IMR-90 (cell line): ENCODE measurements around the gene STAB1. TPM values are rescaled to one million over a fixed set of nuclear protein-coding genes. Genes with fewer than 3 reads are reported as not detected.

Source experiments
- ATAC-seq: fragments of 200-7000 bp; cut with Tn5 transposase; 2 replicates; pipeline ENCODE4 v1.9.1; 2020; ENCODE audit warnings: low read depth, mild to moderate bottlenecking, moderate library complexity
- BruUV-seq: library from RNA; stranded (reverse); fragments of 400-500 nt; replicated peaks from 2 replicates; lab custom pipeline; 2021; lab: Mats Ljungman, UMichigan
- CTCF ChIA-PET: fragments of 300-600 bp; formaldehyde crosslinking; extraction: SDS; loops from one replicate; lab custom pipeline; 2021; ENCODE audit warnings: antibody characterized with exemption; lab: Yijun Ruan, JAX
- POLR2A ChIA-PET: fragments of 300-600 bp; sonication (Branson Sonifier 250); formaldehyde crosslinking; loops from one replicate; lab custom pipeline; 2022; ENCODE audit warnings: antibody characterized with exemption; ENCODE audit not compliant: unreplicated experiment; lab: Charles Lee
- DNase-seq: peaks from one replicate; pipeline ENCODE4 v3.0.0; 2013
- H2AFZ ChIP-seq: replicated peaks from 2 replicates; pipeline ENCODE3; 2013; ENCODE audit warnings: low read length, mild to moderate bottlenecking; ENCODE audit not compliant: poor library complexity
- H2AK5ac ChIP-seq: 2 replicates; pipeline ENCODE4 v1.6.1; 2013; ENCODE audit warnings: low read depth, low read length, inconsistent platforms
- H2AK9ac ChIP-seq: replicated peaks from 2 replicates; pipeline ENCODE3; 2013; ENCODE audit warnings: mild to moderate bottlenecking, low read depth, low read length, moderate library complexity; ENCODE audit not compliant: poor library complexity
- H2BK120ac ChIP-seq: 2 replicates; pipeline ENCODE4 v1.6.1; 2013; ENCODE audit warnings: low read depth, low read length, inconsistent platforms
- H2BK15ac ChIP-seq: 3 replicates; pipeline ENCODE4 v1.6.1; 2013; ENCODE audit warnings: low read depth, low read length, inconsistent platforms
- H2BK20ac ChIP-seq: 2 replicates; pipeline ENCODE4 v1.6.1; 2013; ENCODE audit warnings: low read depth, mild to moderate bottlenecking, inconsistent platforms, low read length, moderate library complexity
- H2BK5ac ChIP-seq: 2 replicates; pipeline ENCODE4 v1.6.1; 2013; ENCODE audit warnings: mild to moderate bottlenecking, low read depth, low read length, inconsistent platforms; ENCODE audit not compliant: poor library complexity, severe bottlenecking
- H3K14ac ChIP-seq: replicated peaks from 2 replicates; pipeline ENCODE4 v1.6.1; 2013; ENCODE audit warnings: low read depth, low read length, inconsistent platforms
- H3K18ac ChIP-seq: 2 replicates; pipeline ENCODE4 v1.6.1; 2013; ENCODE audit warnings: low read depth, low read length, control low read depth
- H3K23ac ChIP-seq: 2 replicates; pipeline ENCODE4 v1.6.1; 2013; ENCODE audit warnings: low read depth, low read length, inconsistent platforms
- H3K27ac ChIP-seq: 2 replicates; pipeline ENCODE4 v1.5.1; 2013; ENCODE audit warnings: mild to moderate bottlenecking, control low read depth, low read length; ENCODE audit not compliant: insufficient read depth
- H3K27me3 ChIP-seq: 2 replicates; pipeline ENCODE4 v1.6.1; 2013; ENCODE audit warnings: low read length; ENCODE audit not compliant: control insufficient read depth, insufficient read depth
- H3K36me3 ChIP-seq: 2 replicates; pipeline ENCODE4 v1.6.1; 2013; ENCODE audit warnings: low read length, mixed read lengths; ENCODE audit not compliant: control insufficient read depth, insufficient read depth
- H3K4ac ChIP-seq: 2 replicates; pipeline ENCODE4 v1.6.1; 2013; ENCODE audit warnings: low read depth, low read length, inconsistent platforms
- H3K4me1 ChIP-seq: 2 replicates; pipeline ENCODE4 v1.6.1; 2013; ENCODE audit warnings: low read length, mixed read lengths; ENCODE audit not compliant: control insufficient read depth, insufficient read depth
- H3K4me2 ChIP-seq: 2 replicates; pipeline ENCODE4 v1.6.1; 2013; ENCODE audit warnings: low read depth, mild to moderate bottlenecking, control low read depth, low read length, moderate library complexity
- H3K4me3 ChIP-seq: 2 replicates; pipeline ENCODE4 v1.5.1; 2013; ENCODE audit warnings: low read depth, mild to moderate bottlenecking, control low read depth, low read length, moderate library complexity; ENCODE audit not compliant: insufficient read depth
- H3K56ac ChIP-seq: 2 replicates; pipeline ENCODE4 v1.6.1; 2013; ENCODE audit warnings: low read length, inconsistent platforms; ENCODE audit not compliant: insufficient read depth; ENCODE audit errors: extremely low read depth
- H3K79me1 ChIP-seq, 2 experiments: 2 replicates each; pipeline ENCODE4 v1.6.1; 2013; ENCODE audit warnings: low read length in 2 of 2, inconsistent platforms in 1 of 2, low read depth in 1 of 2
- H3K9ac ChIP-seq: 2 replicates; pipeline ENCODE4 v1.6.1; 2013; ENCODE audit warnings: low read depth, low read length, control low read depth
- H3K9me1 ChIP-seq: 2 replicates; pipeline ENCODE4 v1.6.1; 2013; ENCODE audit warnings: low read length, inconsistent platforms; ENCODE audit not compliant: insufficient read depth
- H3K9me3 ChIP-seq: 2 replicates; pipeline ENCODE4 v1.6.1; 2013; ENCODE audit warnings: low read length; ENCODE audit not compliant: control insufficient read depth, insufficient read depth
- H4K20me1 ChIP-seq: 2 replicates; pipeline ENCODE4 v1.6.1; 2013; ENCODE audit warnings: low read length, inconsistent platforms; ENCODE audit not compliant: insufficient read depth
- H4K5ac ChIP-seq: 2 replicates; pipeline ENCODE4 v1.6.1; 2013; ENCODE audit warnings: mild to moderate bottlenecking, low read depth, low read length, control low read depth
- H4K8ac ChIP-seq, 2 experiments: 2 replicates each; pipeline ENCODE4 v1.6.1; 2013; ENCODE audit warnings: low read depth in 2 of 2, low read length in 2 of 2, control low read depth in 1 of 2, inconsistent platforms in 1 of 2
- H4K91ac ChIP-seq: 2 replicates; pipeline ENCODE4 v1.6.1; 2013; ENCODE audit warnings: low read depth, low read length, inconsistent platforms; ENCODE audit not compliant: insufficient read depth
- BHLHE40 ChIP-seq: fragments of 150-350 bp; IDR thresholded peaks from 2 replicates; pipeline ENCODE4 v1.6.1; 2016; ENCODE audit warnings: mild to moderate bottlenecking, low read depth, low read length
- CEBPB ChIP-seq: IDR thresholded peaks from 2 replicates; pipeline ENCODE4 v1.6.1; 2012; ENCODE audit warnings: low read depth, low read length, improper control_type of control experiment
- MAFK ChIP-seq: IDR thresholded peaks from 2 replicates; pipeline ENCODE4 v1.6.1; 2012; ENCODE audit warnings: low read depth, low read length, improper control_type of control experiment
- MAZ ChIP-seq: IDR thresholded peaks from 2 replicates; pipeline ENCODE4 v1.6.1; 2012; ENCODE audit warnings: low read depth, mild to moderate bottlenecking, low read length, improper control_type of control experiment, moderate library complexity, borderline replicate concordance
- MXI1 ChIP-seq: IDR thresholded peaks from 2 replicates; pipeline ENCODE4 v1.6.1; 2012; ENCODE audit warnings: low read depth, mild to moderate bottlenecking, low read length, moderate library complexity, borderline replicate concordance
- NFE2L2 ChIP-seq: fragments of 150-350 bp; IDR thresholded peaks from 2 replicates; pipeline ENCODE4 v1.6.1; 2016; ENCODE audit warnings: low read depth, mild to moderate bottlenecking, low read length
- POLR2A ChIP-seq: IDR thresholded peaks from 2 replicates; pipeline ENCODE4 v1.6.1; 2012; ENCODE audit warnings: mild to moderate bottlenecking, low read depth, low read length
- RAD21 ChIP-seq: IDR thresholded peaks from 2 replicates; pipeline ENCODE4 v1.6.1; 2012; ENCODE audit warnings: low read length, improper control_type of control experiment
- RCOR1 ChIP-seq: IDR thresholded peaks from 2 replicates; pipeline ENCODE4 v1.6.1; 2012; ENCODE audit warnings: mild to moderate bottlenecking, low read length, improper control_type of control experiment; ENCODE audit not compliant: insufficient replicate concordance
- RFX5 ChIP-seq: IDR thresholded peaks from 2 replicates; pipeline ENCODE4 v1.8.0; 2012; ENCODE audit warnings: low read depth, mild to moderate bottlenecking, low read length, moderate library complexity
- SMC3 ChIP-seq: fragments of 150-350 bp; IDR thresholded peaks from 2 replicates; pipeline ENCODE4 v1.6.1; 2016; ENCODE audit warnings: low read depth, mild to moderate bottlenecking, antibody characterized with exemption, low read length, moderate library complexity
- WGBS, 2 experiments: methylation state at CpG; one replicate each; pipeline versions ENCODE4 v1.1.5 to v1.1.7; 2013; ENCODE audit warnings: missing lambda C conversion rate in 2 of 2; ENCODE audit not compliant: insufficient read length in 1 of 2; ENCODE audit errors: extremely low coverage in 2 of 2; 5-methylcytosine and 5-hydroxymethylcytosine counted together
- dilution Hi-C: fragments of 300-500 bp; cut with HindIII; formaldehyde crosslinking; loops from one replicate; pipeline ENCODE4 v1.14.3; 2018; ENCODE audit warnings: low sequenced_read_pairs; ENCODE audit not compliant: unreplicated experiment
- in situ Hi-C: fragments of 300-500 bp; cut with MboI; formaldehyde crosslinking; loops from 3 replicates; pipeline ENCODE4 v1.14.3; 2019; ENCODE audit warnings: low sequenced_read_pairs, inconsistent platforms, mixed read lengths
- intact Hi-C: fragments of 100-400 bp; cut with micrococcal nuclease; formaldehyde crosslinking; loops from 2 replicates; pipeline ENCODE4 v1.10.0; 2022
- polyA plus RNA-seq, 3 experiments: library from polyadenylated mRNA; depleted of rRNA; stranded (reverse); fragments of >200 nt; gene quantifications; 2 replicates each; pipeline ENCODE4 v1.2.3, GENCODE V29; 2012; ENCODE audit warnings: low replicate concordance in 1 of 3
- total RNA-seq: library from RNA; depleted of rRNA; stranded (reverse); fragments of >200 nt; gene quantifications from 2 replicates; pipeline ENCODE4 v1.2.3, GENCODE V29; 2012
- TF ChIP-seq, protein P1 (sequence below): conservative IDR thresholded peaks from 2 replicates; pipeline ENCODE4 v1.5.1; 2012; ENCODE audit warnings: mild to moderate bottlenecking, low read depth, low read length, improper control_type of control experiment
- TF ChIP-seq, protein P2 (sequence below): fragments of 150-350 bp; IDR thresholded peaks from 2 replicates; pipeline ENCODE4 v1.6.1; 2017; ENCODE audit warnings: mild to moderate bottlenecking, antibody characterized with exemption, low read length, low read depth
- TF ChIP-seq, protein P3 (sequence below): fragments of 150-350 bp; IDR thresholded peaks from 2 replicates; pipeline ENCODE4 v1.6.1; 2016; ENCODE audit warnings: low read depth, mild to moderate bottlenecking, low read length, moderate library complexity, borderline replicate concordance

Gene STAB1
- total and polyA plus RNA-seq, 2 of the 4 experiments (the other 2 are of a cell fraction): not detected

DNA sequence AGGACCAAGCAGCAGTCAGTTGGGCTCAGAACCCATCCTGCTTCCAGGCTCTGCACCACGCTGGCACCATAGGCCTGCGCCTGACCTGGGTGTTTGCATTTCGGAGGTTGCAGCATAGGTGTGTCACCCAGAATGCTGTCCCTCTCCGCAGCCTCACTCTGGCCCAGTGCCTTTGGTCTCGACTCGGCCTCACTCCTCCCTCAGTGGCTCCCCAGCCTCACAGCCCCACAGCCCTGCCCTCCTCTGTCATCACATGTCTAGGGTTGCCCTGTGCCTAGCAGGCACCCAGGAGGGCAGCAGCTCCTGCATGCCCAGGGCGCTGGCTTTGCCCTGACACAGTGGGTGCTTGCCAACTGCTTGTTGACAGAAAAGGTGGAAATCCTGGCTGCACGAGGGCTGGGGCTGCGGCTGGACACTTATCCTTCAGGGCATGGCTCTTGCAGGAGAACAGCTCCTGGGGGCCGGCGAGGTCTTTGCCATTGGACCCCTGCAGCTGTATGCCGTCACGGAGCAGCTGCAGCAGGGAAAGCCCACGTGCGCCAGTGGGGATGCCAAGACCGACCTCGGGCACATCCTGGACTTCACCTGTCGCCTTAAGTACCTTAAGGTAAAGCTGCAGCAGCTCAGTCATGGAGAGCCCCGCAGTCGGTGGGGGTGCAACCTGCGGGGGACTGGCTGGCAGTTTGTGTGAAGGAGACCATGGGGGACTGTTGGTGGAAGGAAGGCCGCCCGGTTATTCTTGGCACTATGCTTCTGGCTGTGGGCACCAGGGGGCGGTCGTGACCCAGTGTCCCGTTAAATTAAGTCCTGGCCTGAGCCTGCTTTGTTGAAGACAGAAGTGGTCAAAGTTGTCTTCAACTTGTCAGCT lies 23.5 kb upstream of the STAB1 start:
- no peak overlapping the region for H2BK5ac ChIP-seq
- no peaks in the 10 kb centered on the region for H3K9me3 ChIP-seq
- no TSS peak for BruUV-seq
- ATAC-seq (peak; percentile 90), DNase-seq (peak; percentile 30)
- TF ChIP-seq RAD21: peak; percentile 68
- no peak for TF ChIP-seq CEBPB
- no peak for TF ChIP-seq MAZ
- no peak for TF ChIP-seq POLR2A
- TF ChIP-seq RFX5: no peak
- TF ChIP-seq, protein P1, sequence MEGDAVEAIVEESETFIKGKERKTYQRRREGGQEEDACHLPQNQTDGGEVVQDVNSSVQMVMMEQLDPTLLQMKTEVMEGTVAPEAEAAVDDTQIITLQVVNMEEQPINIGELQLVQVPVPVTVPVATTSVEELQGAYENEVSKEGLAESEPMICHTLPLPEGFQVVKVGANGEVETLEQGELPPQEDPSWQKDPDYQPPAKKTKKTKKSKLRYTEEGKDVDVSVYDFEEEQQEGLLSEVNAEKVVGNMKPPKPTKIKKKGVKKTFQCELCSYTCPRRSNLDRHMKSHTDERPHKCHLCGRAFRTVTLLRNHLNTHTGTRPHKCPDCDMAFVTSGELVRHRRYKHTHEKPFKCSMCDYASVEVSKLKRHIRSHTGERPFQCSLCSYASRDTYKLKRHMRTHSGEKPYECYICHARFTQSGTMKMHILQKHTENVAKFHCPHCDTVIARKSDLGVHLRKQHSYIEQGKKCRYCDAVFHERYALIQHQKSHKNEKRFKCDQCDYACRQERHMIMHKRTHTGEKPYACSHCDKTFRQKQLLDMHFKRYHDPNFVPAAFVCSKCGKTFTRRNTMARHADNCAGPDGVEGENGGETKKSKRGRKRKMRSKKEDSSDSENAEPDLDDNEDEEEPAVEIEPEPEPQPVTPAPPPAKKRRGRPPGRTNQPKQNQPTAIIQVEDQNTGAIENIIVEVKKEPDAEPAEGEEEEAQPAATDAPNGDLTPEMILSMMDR: peak; percentile 60
- no peak for TF ChIP-seq NFE2L2
- TF ChIP-seq, protein P2, sequence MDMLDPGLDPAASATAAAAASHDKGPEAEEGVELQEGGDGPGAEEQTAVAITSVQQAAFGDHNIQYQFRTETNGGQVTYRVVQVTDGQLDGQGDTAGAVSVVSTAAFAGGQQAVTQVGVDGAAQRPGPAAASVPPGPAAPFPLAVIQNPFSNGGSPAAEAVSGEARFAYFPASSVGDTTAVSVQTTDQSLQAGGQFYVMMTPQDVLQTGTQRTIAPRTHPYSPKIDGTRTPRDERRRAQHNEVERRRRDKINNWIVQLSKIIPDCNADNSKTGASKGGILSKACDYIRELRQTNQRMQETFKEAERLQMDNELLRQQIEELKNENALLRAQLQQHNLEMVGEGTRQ: no peak
- TF ChIP-seq RCOR1: no peak
- TF ChIP-seq SMC3: peak; percentile 57
- TF ChIP-seq, protein P3, sequence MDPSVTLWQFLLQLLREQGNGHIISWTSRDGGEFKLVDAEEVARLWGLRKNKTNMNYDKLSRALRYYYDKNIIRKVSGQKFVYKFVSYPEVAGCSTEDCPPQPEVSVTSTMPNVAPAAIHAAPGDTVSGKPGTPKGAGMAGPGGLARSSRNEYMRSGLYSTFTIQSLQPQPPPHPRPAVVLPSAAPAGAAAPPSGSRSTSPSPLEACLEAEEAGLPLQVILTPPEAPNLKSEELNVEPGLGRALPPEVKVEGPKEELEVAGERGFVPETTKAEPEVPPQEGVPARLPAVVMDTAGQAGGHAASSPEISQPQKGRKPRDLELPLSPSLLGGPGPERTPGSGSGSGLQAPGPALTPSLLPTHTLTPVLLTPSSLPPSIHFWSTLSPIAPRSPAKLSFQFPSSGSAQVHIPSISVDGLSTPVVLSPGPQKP: no peak
- no peak for TF ChIP-seq BHLHE40
- TF ChIP-seq MXI1: no peak
- TF ChIP-seq MAFK: no peak
- H3K4me2 ChIP-seq: no peak overlapping the region
- H2AFZ ChIP-seq: peak overlapping the region; percentile 10
- H3K27me3 ChIP-seq: no peaks in the 10 kb centered on the region
- peaks cover 6% of the 10 kb centered on the region; the same call in 1 of the 2 replicates for H3K4me1 ChIP-seq
- peaks cover 55% of the 10 kb centered on the region for H3K36me3 ChIP-seq
- H4K20me1 ChIP-seq: peaks cover 47% of the 10 kb centered on the region
- H2AK9ac ChIP-seq: peak overlapping the region; percentile 82
- H3K27ac ChIP-seq: no peak overlapping the region
- H4K5ac ChIP-seq: no peak overlapping the region
- in situ Hi-C loops (no loop called here), intact Hi-C loops (loop anchor here (2.0 to 5.0 kb wide), 2 partner anchors 65 to 211 kb away; partner anchors contain the start of gene UQCC5), dilution Hi-C loops (no loop called here)
- H3K4ac ChIP-seq: no peak overlapping the region
- no peak overlapping the region for H2BK120ac ChIP-seq
- H3K14ac ChIP-seq: no peak overlapping the region
- no peak overlapping the region for H3K9ac ChIP-seq
- peaks cover 5% of the 10 kb centered on the region; the same call in 1 of the 2 replicates for H3K9me1 ChIP-seq
- H2AK5ac ChIP-seq: no peak overlapping the region
- no peak overlapping the region for H2BK15ac ChIP-seq
- no peak overlapping the region for H4K8ac ChIP-seq
- ChIA-PET CTCF (interaction anchor here (1.1 kb wide), 1 partner anchor 11 kb away, joined by 3 read pairs; no protein-coding TSS in a partner anchor), POLR2A (no interaction called here)
- no peak overlapping the region for H4K91ac ChIP-seq
- H2BK20ac ChIP-seq: no peak overlapping the region
- no peak overlapping the region for H3K23ac ChIP-seq
- no peak overlapping the region for H3K18ac ChIP-seq
- H3K4me3 ChIP-seq: no peak overlapping the region
- WGBS, 2 experiments: 68% methylated on average over 13 of the region's 26 CpGs; no CpG with 5 or more reads in 1 of the 2 experiments
- peaks cover 44 to 61% of the 10 kb centered on the region in 2 experiments for H3K79me1 ChIP-seq
- H3K56ac ChIP-seq: no peak overlapping the region
